CD1c-positive myeloid dendritic cell (primary cell): Measurements from ENCODE around the gene SCFD2.
"Not testable (repeated sequence)": the region's sequence is repeated elsewhere in the genome, so short reads cannot be mapped to it uniquely, and the experiment has no call there.

Experiments
- DNase-seq: peaks from one replicate; pipeline ENCODE4 v3.0.0-alpha.2; 2016; ENCODE audit errors: extremely low spot score

The SCFD2 gene

GRCh38 chr4:53365486-53366300 is at the start of gene SCFD2:
Gene SCFD2, minus strand, starts transcription at chr4:53366061.
- peak; percentile 99 for DNase-seq

- DNase-seq: not testable (repeated sequence)
Observed at GRCh38 chr4:53409479-53409878, 43.6 kb upstream of the SCFD2 start.

- DNase-seq: no peak
Observed at GRCh38 chr4:53380221-53380620, 14.4 kb upstream of the SCFD2 start.

- no peak for DNase-seq
Observed at GRCh38 chr4:53378171-53378482, 12.3 kb upstream of the SCFD2 start.

- DNase-seq: peak; percentile 97
Observed at GRCh38 chr4:53377319-53378170, 11.7 kb upstream of the SCFD2 start, which contains the start of gene FIP1L1. Gene FIP1L1, plus strand, starts transcription at chr4:53377641. Its CDS starts 198 bp downstream, at chr4:53377839.

GRCh38 chr4:53376900-53377299 is 11.0 kb upstream of the SCFD2 start:
- no peak for DNase-seq

GRCh38 chr4:53374777-53375258 is 9.0 kb upstream of the SCFD2 start:
- no peak for DNase-seq

GRCh38 chr4:53371843-53372521 is 6.1 kb upstream of the SCFD2 start:
- DNase-seq: no peak

- peak; percentile 37 for DNase-seq
Observed at GRCh38 chr4:53371049-53371448, 5.2 kb upstream of the SCFD2 start.

- no peak for DNase-seq
Observed at GRCh38 chr4:53367721-53368120, 1.9 kb upstream of the SCFD2 start.

- no peak for DNase-seq
Observed at GRCh38 chr4:53366301-53366716, 448 bp upstream of the SCFD2 start.

- DNase-seq: peak; percentile 42
Observed at GRCh38 chr4:53365121-53365485, 758 bp downstream of the SCFD2 start.

GRCh38 chr4:53364624-53365023 is 1.2 kb downstream of the SCFD2 start:
- DNase-seq: no peak

- DNase-seq: no peak
Observed at GRCh38 chr4:53362093-53362492, 3.8 kb downstream of the SCFD2 start.

GRCh38 chr4:53361451-53361850 is 4.4 kb downstream of the SCFD2 start:
- no peak for DNase-seq

GRCh38 chr4:53355930-53356521 is 9.8 kb downstream of the SCFD2 start:
- peak; percentile 13 for DNase-seq

- DNase-seq: no peak
Observed at GRCh38 chr4:53354012-53354722, 11.7 kb downstream of the SCFD2 start.

GRCh38 chr4:53349091-53349491 is 16.8 kb downstream of the SCFD2 start:
- DNase-seq: no peak

- DNase-seq: no peak
Observed at GRCh38 chr4:53348046-53348445, 17.8 kb downstream of the SCFD2 start.

- DNase-seq: no peak
Observed at GRCh38 chr4:53346920-53347852, 18.7 kb downstream of the SCFD2 start.
